SK-N-SH treated with all-trans-retinoic acid at 6 μM for 48 hours (cell line): ENCODE results near the gene PHF2.

Experiments used
- ATAC-seq: fragments of 200-7000 bp; cut with Tn5 transposase; 3 replicates; pipeline ENCODE4 v1.9.1; 2020; ENCODE audit warnings: mild to moderate bottlenecking, moderate library complexity
- BACH2 ChIP-seq: fragments of 250-450 bp; sonication (Bioruptor Pico); IDR thresholded peaks from 2 replicates; pipeline ENCODE4 v1.9.0; 2021; ENCODE audit warnings: mild to moderate bottlenecking, borderline replicate concordance
- CREB5 ChIP-seq: fragments of 250-450 bp; sonication (Bioruptor Pico); IDR thresholded peaks from 2 replicates; pipeline ENCODE4 v1.5.1; 2020; ENCODE audit warnings: low read depth, mild to moderate bottlenecking, moderate library complexity
- CSRNP3 ChIP-seq: fragments of 250-450 bp; sonication (Bioruptor Pico); IDR thresholded peaks from 2 replicates; pipeline ENCODE4 v1.5.1; 2021; ENCODE audit warnings: mild to moderate bottlenecking, moderate library complexity
- GLIS3 ChIP-seq: fragments of 250-450 bp; sonication (Bioruptor Pico); IDR thresholded peaks from 2 replicates; pipeline ENCODE4 v1.5.0; 2020; ENCODE audit warnings: mild to moderate bottlenecking, moderate library complexity
- ISL1 ChIP-seq: fragments of 250-450 bp; sonication (Bioruptor Pico); IDR thresholded peaks from 2 replicates; pipeline ENCODE4 v2.1.2; 2022; ENCODE audit warnings: mild to moderate bottlenecking, moderate library complexity
- OSR1 ChIP-seq: fragments of 250-450 bp; sonication (Bioruptor Pico); IDR thresholded peaks from 2 replicates; pipeline ENCODE4 v1.8.0; 2022; ENCODE audit warnings: moderate library complexity, mild to moderate bottlenecking, inconsistent platforms
- PATZ1 ChIP-seq: fragments of 250-450 bp; sonication (Bioruptor Pico); IDR thresholded peaks from 2 replicates; pipeline ENCODE4 v1.8.0; 2020; ENCODE audit warnings: mild to moderate bottlenecking, moderate library complexity, borderline replicate concordance
- POU6F1 ChIP-seq: fragments of 250-450 bp; sonication (Bioruptor Pico); IDR thresholded peaks from 2 replicates; pipeline ENCODE4 v1.8.0; 2021; ENCODE audit warnings: low read depth, mild to moderate bottlenecking, moderate library complexity, borderline replicate concordance
- PPARA ChIP-seq: fragments of 250-450 bp; sonication (Bioruptor Pico); IDR thresholded peaks from 2 replicates; pipeline ENCODE4 v1.5.0; 2020; ENCODE audit warnings: mild to moderate bottlenecking, borderline replicate concordance
- RARB ChIP-seq: fragments of 250-450 bp; sonication (Bioruptor Pico); IDR thresholded peaks from 2 replicates; pipeline ENCODE4 v1.8.0; 2021; ENCODE audit warnings: mild to moderate bottlenecking, moderate library complexity
- SNAI2 ChIP-seq: fragments of 250-450 bp; sonication (Bioruptor Pico); IDR thresholded peaks from 2 replicates; pipeline ENCODE4 v1.5.0; 2020; ENCODE audit warnings: mild to moderate bottlenecking, moderate library complexity
- TOX ChIP-seq: fragments of 250-450 bp; sonication (Bioruptor Pico); IDR thresholded peaks from 2 replicates; pipeline ENCODE4 v1.8.0; 2021; ENCODE audit warnings: mild to moderate bottlenecking, moderate library complexity, borderline replicate concordance
- TSHZ2 ChIP-seq: fragments of 250-450 bp; sonication (Bioruptor Pico); IDR thresholded peaks from 2 replicates; pipeline ENCODE4 v1.5.0; 2020; ENCODE audit warnings: mild to moderate bottlenecking, moderate library complexity
- ZC3H10 ChIP-seq: fragments of 250-450 bp; sonication (Bioruptor Pico); IDR thresholded peaks from 2 replicates; pipeline ENCODE4 v1.5.1; 2021; ENCODE audit warnings: mild to moderate bottlenecking, moderate library complexity
- ZFP3 ChIP-seq: fragments of 250-450 bp; sonication (Bioruptor Pico); IDR thresholded peaks from 2 replicates; pipeline ENCODE4 v1.5.0; 2020; ENCODE audit warnings: mild to moderate bottlenecking, moderate library complexity
- ZFP30 ChIP-seq: fragments of 450-650 bp; formaldehyde crosslinking; IDR thresholded peaks from 2 replicates; pipeline ENCODE4 v1.5.0; 2022; ENCODE audit warnings: mild to moderate bottlenecking, moderate library complexity
- ZNF70 ChIP-seq: fragments of 450-650 bp; formaldehyde crosslinking; IDR thresholded peaks from 2 replicates; pipeline ENCODE4 v1.5.0; 2020; ENCODE audit warnings: mild to moderate bottlenecking, moderate library complexity
- ZNF8 ChIP-seq: fragments of 450-650 bp; formaldehyde crosslinking; IDR thresholded peaks from 2 replicates; pipeline ENCODE4 v1.5.0; 2020; ENCODE audit warnings: mild to moderate bottlenecking, moderate library complexity

The PHF2 gene

GRCh38 chr9:93656426-93657239 is 80.2 kb downstream of the PHF2 start (continued):
- TF ChIP-seq PATZ1 (CRISPR knock-in tag) (no peak), PPARA (CRISPR knock-in tag) (no peak), ZFP30 (CRISPR knock-in tag) (no peak), GLIS3 (CRISPR knock-in tag) (no peak)

- TF ChIP-seq ZFP30 (CRISPR knock-in tag) = no peak
- TF ChIP-seq GLIS3 (CRISPR knock-in tag) = no peak
- TF ChIP-seq TOX = no peak
- TF ChIP-seq ISL1 (CRISPR knock-in tag) = no peak
- no peak for TF ChIP-seq ZFP3 (CRISPR knock-in tag)
- TF ChIP-seq, all 23 proteins: peak for 0
- ATAC-seq = no peak
Measured at GRCh38 chr9:93657331-93658111, 81.1 kb downstream of the PHF2 start.

- no peak for ATAC-seq
- no peak for TF ChIP-seq POU6F1 (CRISPR knock-in tag)
- no peak for TF ChIP-seq PPARA (CRISPR knock-in tag)
- no peak for TF ChIP-seq CREB5 (CRISPR knock-in tag)
- TF ChIP-seq SNAI2 (CRISPR knock-in tag) = no peak
- TF ChIP-seq ZC3H10 (CRISPR knock-in tag) = no peak
- no peak for TF ChIP-seq ZNF8 (CRISPR knock-in tag)
Measured at GRCh38 chr9:93658184-93658925, 82.0 kb downstream of the PHF2 start.

- TF ChIP-seq RARB (CRISPR knock-in tag) (no peak), BACH2 (CRISPR knock-in tag) (no peak), GLIS3 (CRISPR knock-in tag) (no peak), ZFP3 (CRISPR knock-in tag) (no peak), OSR1 (CRISPR knock-in tag) (no peak), CSRNP3 (CRISPR knock-in tag) (no peak), CREB5 (CRISPR knock-in tag) (no peak), ZNF70 (no peak), TSHZ2 (CRISPR knock-in tag) (no peak), PATZ1 (CRISPR knock-in tag) (no peak)
- no peak for ATAC-seq
Measured at GRCh38 chr9:93659044-93659836, 82.9 kb downstream of the PHF2 start.
